Measurements from ENCODE around the gene SLC49A4. TPM values are rescaled to one million over a fixed set of nuclear protein-coding genes. Genes with fewer than 3 reads are reported as not detected.
A peak's percentile ranks its signal among the peaks of the same experiment; 100 is the strongest.
"Not testable (repeated sequence)": the region's sequence is repeated elsewhere in the genome, so short reads cannot be mapped to it uniquely, and the experiment has no call there.

The SLC49A4 gene
- polyA plus RNA-seq, 3 donors: 12.9 to 19.0 (median 18.6) TPM

GRCh38 chr3:122745369-122746021 is 49.4 kb upstream of the SLC49A4 start:
- Histone ChIP-seq H3K27me3 (ENCODE audit: control insufficient read depth in 2 of 2, insufficient read depth in 2 of 2, low read length in 2 of 2) (no peaks in the 10 kb centered on the region), H3K9me3 (replicated peaks in 1 of 2; ENCODE audit: control insufficient read depth in 1 of 2, insufficient read depth in 1 of 2, low read length in 2 of 2) (peaks cover 0 to 3% of the 10 kb centered on the region in 2 donors), H3K79me2 (ENCODE audit: insufficient read depth, low read length) (no peaks in the 10 kb centered on the region), H3K4me1 (ENCODE audit: control insufficient read depth in 1 of 2, insufficient read depth in 2 of 2, low read length in 2 of 2) (no peaks in the 10 kb centered on the region), H3K9ac (ENCODE audit: insufficient read depth, low read length, poor library complexity, severe bottlenecking) (no peak overlapping the region), H3K36me3 (replicated peaks in 1 of 2; ENCODE audit: control insufficient read depth in 1 of 2, insufficient read depth in 2 of 2, low read length in 2 of 2) (peaks cover 37 to 70% of the 10 kb centered on the region in 2 donors), H3K4me3 (replicated peaks in 1 of 3; ENCODE audit: low read depth in 2 of 3, low read length in 3 of 3) (no peak overlapping the region), H3K4me2 (replicated peaks; ENCODE audit: extremely low read depth, low read length, poor library complexity, severe bottlenecking) (no peak overlapping the region), H4K20me1 (ENCODE audit: insufficient read depth, low read length) (no peaks in the 10 kb centered on the region), H3K27ac (ENCODE audit: low read depth in 1 of 2, low read length in 2 of 2) (no peak overlapping the region), H2AFZ (ENCODE audit: insufficient read depth, low read depth, low read length, poor library complexity, severe bottlenecking) (no peak overlapping the region)
- H3K9me3 Mint-ChIP-seq: peaks cover 0 to 7% (median 3%) of the 10 kb centered on the region in 7 donors
- peak in 1 of 3 donors; percentile 61 for DNase-seq
- no peaks in the 10 kb centered on the region for H3K4me1 Mint-ChIP-seq
- H3K27ac Mint-ChIP-seq: no peak overlapping the region
- peaks cover 51 to 67% of the 10 kb centered on the region in 2 donors for H3K36me3 Mint-ChIP-seq
- intact Hi-C loops (cut with micrococcal nuclease): no loop called here
- no peak for TF ChIP-seq CTCF (IDR thresholded peaks at IDR 0.05)
- peaks cover 0 to 1% (median 0%) of the 10 kb centered on the region in 3 donors for H3K27me3 Mint-ChIP-seq (ENCODE audit: low read depth in 3 of 3)
- no CpG with 5 or more reads among the region's 4 CpGs for WGBS (ENCODE audit: insufficient coverage)
- H3K4me3 Mint-ChIP-seq: no peak overlapping the region

GRCh38 chr3:122747295-122747694 is 47.6 kb upstream of the SLC49A4 start:
- H3K4me1 Mint-ChIP-seq; H3K4me1 ChIP-seq (ENCODE audit: control insufficient read depth in 1 of 2, insufficient read depth in 2 of 2, low read length in 2 of 2); H3K27me3 ChIP-seq (ENCODE audit: control insufficient read depth in 2 of 2, insufficient read depth in 2 of 2, low read length in 2 of 2); H3K4me2 ChIP-seq (replicated peaks; ENCODE audit: extremely low read depth, low read length, poor library complexity, severe bottlenecking); H3K27me3 Mint-ChIP-seq (ENCODE audit: low read depth in 3 of 3); H4K20me1 ChIP-seq (ENCODE audit: insufficient read depth, low read length); H3K27ac ChIP-seq (ENCODE audit: low read depth in 1 of 2, low read length in 2 of 2); H3K27ac Mint-ChIP-seq; H3K9me3 ChIP-seq (replicated peaks in 1 of 2; ENCODE audit: control insufficient read depth in 1 of 2, insufficient read depth in 1 of 2, low read length in 2 of 2); H3K79me2 ChIP-seq (ENCODE audit: insufficient read depth, low read length); intact Hi-C loops (cut with micrococcal nuclease); H3K4me3 ChIP-seq (replicated peaks in 1 of 3; ENCODE audit: low read depth in 2 of 3, low read length in 3 of 3); H3K9me3 Mint-ChIP-seq; H3K9ac ChIP-seq (ENCODE audit: insufficient read depth, low read length, poor library complexity, severe bottlenecking); DNase-seq; H3K4me3 Mint-ChIP-seq; H2AFZ ChIP-seq (ENCODE audit: insufficient read depth, low read depth, low read length, poor library complexity, severe bottlenecking): not testable (repeated sequence)
- peaks cover 52 to 70% of the 10 kb centered on the region in 2 donors for H3K36me3 Mint-ChIP-seq
- WGBS (ENCODE audit: insufficient coverage): no CpG with 5 or more reads among the region's 35 CpGs
- peaks cover 44 to 71% of the 10 kb centered on the region in 2 donors for H3K36me3 ChIP-seq (replicated peaks in 1 of 2; ENCODE audit: control insufficient read depth in 1 of 2, insufficient read depth in 2 of 2, low read length in 2 of 2)
